ENCODE results near the gene RPS3.

DNA sequence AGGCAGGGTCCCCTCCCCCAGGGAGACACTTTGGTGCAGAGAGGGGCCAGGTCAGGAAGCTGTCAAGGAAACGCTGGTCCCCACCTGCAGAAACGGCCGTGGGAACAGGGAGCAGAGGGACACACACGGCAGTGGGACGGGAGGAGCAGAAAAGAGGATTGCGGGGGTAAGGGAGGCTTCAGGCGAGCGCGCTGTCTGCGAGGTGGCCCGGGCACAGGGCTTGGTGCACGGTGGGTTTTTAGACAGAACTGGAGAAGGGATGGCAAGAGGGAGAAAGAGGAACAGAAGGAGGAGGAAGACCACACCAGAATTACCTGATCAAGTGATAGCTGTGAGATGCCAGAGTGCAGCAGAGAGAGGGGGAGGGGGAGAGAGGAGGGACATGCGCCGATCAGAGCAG lies 39.7 kb downstream of the RPS3 start:
- TF ChIP-seq, protein P1, sequence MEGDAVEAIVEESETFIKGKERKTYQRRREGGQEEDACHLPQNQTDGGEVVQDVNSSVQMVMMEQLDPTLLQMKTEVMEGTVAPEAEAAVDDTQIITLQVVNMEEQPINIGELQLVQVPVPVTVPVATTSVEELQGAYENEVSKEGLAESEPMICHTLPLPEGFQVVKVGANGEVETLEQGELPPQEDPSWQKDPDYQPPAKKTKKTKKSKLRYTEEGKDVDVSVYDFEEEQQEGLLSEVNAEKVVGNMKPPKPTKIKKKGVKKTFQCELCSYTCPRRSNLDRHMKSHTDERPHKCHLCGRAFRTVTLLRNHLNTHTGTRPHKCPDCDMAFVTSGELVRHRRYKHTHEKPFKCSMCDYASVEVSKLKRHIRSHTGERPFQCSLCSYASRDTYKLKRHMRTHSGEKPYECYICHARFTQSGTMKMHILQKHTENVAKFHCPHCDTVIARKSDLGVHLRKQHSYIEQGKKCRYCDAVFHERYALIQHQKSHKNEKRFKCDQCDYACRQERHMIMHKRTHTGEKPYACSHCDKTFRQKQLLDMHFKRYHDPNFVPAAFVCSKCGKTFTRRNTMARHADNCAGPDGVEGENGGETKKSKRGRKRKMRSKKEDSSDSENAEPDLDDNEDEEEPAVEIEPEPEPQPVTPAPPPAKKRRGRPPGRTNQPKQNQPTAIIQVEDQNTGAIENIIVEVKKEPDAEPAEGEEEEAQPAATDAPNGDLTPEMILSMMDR (IDR thresholded peaks at IDR 0.05): no peak
- no peak for TF ChIP-seq POLR2A (IDR thresholded peaks at IDR 0.05)
